Fibroblast of skin of abdomen (primary cell): Measurements from ENCODE around the gene AKT2.

Experiments used
- DNase-seq: peaks from one replicate; pipeline ENCODE4 v3.0.0-alpha.2; 2013

Gene AKT2

DNA sequence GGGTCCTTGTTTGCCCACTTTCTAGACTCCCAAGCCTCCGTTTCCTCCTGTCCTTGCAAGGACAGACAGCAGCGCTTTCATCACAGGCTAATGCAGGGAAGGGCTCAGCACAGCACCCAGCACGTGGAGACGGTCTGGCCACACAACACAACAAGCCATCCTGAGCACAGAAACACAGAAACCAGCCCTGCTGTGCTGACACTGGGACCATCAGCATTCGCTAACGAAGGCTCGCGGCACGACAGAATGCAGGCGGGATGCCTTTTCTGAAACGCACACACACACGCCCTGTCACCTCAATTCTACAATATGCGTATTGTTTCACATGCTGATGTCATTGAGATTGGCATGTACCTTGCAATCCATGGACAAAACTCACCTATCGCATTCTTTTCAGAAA lies 12.9 kb downstream of the AKT2 start:
- no peak for DNase-seq

DNA sequence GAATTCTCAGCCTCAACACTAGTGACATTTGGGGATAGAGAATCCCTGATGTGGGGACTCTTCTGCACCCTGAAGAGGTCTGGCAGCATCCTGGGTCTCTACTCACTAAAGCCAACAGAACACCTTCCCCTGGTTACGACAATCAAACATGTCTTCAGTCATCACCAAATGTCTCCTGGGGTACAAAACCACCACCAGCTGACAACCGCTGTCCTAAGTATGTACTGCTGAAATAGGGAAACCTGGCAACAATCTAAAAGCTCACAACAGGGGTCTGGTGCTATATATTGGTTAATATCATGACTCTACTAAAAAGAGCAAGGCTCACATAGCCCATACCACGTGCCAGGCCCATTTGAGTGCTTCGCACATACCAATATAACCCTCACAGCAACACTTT lies 13.4 kb downstream of the AKT2 start:
- no peak for DNase-seq

DNA sequence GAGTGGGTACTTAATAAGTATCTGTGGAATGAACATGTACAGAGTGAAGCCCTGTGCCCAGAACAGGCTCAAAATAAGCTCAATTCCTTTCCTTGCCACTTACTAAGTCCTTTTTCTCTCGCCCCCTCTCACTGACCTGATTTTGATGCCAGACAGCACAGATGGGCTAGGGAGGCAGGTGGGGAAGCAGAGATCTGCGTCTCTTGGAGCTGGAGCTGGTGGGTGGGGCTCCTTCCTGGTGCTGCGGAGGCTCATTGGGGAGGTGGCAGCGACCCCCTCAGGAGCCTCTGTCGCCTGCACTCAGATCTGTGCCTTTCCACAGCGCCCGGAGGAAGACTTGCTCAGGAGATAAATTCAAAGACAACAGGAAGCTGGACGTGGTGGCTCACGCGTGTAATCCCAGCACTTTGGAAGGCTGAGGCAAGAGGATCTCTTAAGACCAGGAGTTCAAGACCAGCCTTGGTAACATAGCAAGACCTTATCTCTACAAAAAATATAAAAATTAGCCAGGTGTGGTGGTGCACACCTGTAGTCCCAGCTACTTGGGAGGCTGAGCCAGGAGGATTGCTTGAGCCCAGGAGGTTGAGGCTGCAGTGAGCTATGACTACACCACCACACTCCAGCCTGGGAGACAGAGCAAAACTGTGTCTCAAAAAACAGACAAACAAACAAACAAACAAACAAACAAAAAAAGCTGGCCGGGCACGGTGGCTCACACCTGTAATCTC lies 14.6 kb downstream of the AKT2 start:
- no peak for DNase-seq

DNA sequence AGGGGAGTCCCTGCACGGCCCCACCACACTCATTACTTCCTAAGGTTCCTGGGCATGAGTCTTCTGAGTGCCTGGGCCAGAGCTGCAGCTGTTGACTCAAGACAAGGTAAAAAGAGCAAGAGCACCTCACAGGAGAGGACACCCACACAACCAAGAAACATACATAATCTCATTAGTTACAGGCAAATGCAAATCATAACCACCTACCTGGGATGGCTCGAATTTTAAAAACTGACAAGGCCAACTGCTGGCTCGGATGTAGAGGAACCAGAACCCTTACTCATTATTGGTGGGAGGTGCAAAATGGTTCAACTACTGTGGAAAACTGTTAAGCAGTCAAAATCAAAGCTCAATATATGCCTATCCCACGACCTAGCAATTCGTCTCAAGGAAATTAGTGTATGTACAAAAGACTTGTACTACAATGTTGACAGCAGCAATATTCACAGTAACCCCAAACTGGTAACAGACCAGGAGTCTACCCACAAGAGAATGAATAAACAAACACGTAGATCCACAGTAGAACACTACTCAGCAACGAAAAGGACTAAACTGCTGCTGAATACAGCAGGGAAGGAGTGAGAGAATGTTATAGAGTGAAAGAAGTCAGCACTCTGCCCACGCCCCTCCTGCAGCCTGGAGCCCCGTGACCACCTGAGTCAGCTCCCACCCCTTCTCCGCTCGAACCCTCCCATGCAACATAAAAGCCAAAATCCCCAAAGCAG lies 15.8 kb downstream of the AKT2 start:
- no peak for DNase-seq

DNA sequence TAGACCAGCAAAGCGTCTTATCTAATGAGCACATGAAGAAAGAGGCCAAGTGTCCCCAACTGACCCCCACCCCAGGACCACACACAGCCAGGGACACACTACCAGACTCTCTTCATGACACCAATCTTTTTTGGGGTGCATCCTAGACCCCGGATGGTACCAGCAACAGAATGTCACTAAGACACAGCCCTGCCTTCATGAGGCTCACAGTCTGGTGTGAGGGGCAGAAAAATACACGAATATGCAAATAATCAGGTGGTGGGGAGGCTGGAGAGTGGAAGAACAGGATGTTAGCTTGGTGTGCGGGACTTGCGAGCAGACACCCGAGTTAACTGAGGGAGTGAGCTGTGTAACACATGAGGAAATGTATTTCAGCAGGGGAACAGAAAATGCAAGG lies 17.5 kb downstream of the AKT2 start:
- DNase-seq: no peak

DNA sequence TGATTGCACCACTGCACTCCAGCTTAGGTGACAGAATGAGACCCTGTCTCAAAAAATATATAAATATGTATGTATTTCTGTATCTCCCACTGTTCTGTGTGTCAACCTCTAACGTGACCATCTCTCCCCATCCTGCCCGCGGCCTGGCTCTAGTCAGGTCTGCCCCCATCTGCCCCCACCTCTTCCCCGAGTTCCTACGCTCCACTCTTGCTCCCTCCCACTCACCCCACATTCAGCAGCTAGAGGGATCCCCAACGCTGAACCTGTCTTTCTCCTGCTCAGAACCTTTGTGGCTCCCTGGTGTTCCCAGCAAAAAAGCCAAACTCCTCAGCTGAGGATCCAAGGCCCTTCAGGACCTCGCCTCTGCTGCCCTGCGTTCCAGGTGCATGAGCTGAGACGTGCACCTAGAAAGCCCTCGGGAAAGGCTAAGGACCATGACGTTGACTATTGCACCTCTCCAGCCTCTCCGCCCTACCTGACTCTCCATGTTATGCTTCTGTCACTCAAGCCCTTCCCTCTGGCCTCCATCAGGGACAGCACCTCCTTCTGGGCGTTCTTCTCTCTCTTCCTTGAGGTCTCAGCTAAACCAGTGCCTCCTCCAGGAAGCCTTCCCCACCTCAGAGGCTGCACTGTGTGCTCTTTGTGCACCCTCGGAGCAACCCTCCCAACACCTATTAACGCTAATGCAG lies 18.1 kb downstream of the AKT2 start:
- DNase-seq: no peak

DNA sequence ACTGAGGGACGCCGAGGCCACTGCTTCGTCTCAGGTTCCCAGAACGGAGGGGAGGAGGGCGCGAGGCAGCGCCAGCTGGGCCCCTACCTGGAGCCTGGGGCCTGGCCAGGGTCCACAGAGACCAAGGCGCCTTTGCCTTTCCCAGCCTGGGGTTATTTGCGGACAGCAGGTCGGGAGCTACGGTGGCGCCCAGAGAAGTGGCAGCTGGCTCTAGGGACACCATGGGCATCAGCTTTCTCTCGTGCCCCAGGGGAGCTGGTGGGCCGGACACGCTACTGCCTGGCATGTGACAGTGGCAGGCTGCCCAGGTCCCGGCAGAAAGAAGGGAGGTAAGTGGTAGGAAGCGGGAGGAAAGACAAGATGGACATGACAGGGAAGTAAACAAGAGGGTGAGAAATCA lies 19.0 kb downstream of the AKT2 start:
- no peak for DNase-seq

DNA sequence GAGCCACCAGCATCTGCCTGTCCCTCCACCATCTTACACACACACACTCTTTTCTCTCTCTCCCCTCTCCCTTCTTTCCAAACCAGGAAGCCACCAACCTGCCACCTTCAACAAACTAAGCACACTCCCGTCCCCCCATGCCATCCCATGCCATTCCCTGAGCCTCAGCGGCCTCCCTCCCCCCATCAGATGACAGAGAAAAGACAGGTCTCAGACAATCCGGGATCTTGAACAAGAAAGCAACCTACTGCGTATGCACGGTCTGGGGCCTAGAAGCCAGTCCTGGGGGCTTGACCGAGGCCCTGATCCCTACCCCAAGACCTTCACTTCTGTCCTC lies 19.4 kb downstream of the AKT2 start:
- DNase-seq: no peak

DNA sequence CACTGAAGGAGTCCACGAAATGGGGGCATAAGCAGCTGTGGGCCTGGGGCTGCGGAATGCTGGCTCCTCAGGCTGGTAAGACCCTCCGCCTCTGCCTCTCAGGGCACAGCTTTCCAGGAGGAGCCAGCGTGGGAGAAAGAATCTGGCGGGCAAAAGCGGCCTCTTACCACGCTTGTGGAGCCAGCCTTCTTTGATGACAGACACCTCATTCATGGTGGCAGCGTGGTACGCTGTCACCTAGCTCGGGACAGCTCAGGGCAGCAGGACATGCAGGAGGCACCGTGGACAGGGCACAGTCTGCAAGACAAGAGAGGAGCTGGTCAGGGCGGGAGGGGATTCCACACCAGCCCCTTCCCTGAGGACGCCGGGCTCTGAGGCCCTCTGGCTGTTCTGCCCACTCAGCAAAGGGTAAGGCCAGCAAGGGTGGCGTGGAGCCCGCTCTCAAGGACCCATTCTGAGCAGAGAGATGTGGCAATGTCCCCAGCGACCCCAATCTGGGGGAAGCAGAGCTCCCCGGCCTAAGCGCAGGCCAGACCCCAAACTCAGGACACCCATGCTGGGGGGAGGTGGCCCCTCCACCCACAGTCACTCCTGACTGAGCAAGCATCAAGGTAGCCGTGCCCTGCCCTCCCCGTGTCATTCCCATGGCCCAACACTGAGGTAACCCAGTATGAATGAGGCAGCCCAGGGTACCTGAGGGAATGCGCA lies 19.9 kb downstream of the AKT2 start:
- no peak for DNase-seq

DNA sequence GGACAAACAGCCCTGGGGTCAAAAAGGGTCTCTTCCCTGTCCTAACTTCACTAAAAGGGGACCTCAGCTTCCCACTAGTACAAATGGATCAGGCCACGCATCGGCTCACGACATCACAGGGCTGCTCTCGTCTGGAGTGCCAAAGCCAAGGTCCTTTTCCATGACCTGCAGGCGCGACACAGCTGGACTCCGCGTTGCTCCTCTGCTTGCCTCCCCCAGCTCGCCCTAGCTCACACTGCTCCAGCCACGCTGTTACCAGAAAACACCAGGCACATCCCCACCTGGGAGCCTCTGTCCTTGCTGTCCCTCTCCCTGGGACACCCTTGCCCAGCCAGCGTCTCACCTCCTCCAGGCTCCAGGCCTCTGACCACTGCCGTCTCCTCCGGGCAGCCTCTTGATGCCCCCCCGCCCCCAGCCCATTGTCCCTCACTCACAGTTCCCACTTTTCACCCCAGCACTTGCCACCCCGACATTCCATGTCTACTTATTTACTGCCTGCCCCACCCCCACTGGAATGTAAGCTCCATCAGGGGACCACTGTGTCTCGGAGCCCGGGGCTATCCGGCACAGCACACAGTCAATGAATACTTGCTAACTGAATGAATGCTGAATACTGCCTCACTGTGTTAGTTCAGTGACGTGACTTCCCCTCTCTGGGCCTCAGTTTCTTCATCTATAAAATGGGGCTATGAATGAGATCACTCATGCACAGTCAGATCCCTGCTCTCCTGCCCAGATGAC lies 20.7 kb downstream of the AKT2 start:
- no peak for DNase-seq

DNA sequence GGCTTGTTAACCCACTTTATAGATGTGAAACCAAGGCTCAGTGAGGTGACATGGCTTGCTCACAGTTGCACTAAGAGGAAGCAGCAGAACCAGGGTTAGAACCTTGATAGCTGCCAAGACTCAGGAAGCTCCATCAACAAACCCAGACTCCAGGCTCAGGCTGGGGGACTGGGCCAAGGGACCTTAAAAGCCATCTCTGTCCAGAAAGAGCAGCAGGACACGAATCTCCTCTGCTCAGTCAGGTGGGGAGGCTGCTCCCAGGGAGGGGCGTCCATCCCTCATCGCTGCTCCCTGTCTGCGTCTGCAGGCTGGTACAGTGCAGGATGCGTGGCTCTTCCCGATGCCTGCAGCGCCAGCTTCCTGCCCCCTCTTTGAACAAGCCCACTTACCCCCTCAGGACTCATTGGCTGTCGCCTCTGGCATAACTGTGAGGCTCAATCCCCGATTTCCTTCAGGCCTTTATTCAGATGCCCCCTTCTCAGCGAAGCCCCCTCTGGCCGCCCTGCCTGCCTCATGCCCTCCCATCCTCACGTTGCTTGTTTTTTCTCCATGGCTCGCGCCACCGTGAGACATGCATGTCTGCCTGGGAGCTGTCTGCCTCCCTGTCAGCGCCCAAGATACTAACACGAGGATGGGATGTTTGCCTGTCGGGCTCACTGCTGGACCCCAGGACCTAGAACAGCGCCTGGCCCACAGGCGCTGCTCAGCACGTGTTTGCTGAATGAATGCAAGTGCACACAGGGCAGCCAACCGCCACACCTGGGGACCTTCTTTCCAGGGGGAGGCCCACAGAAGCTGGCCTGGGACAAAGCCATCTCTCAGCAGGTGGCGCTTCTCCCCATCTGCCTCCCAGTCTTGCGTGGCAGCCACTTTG lies 21.5 kb downstream of the AKT2 start:
- DNase-seq: no peak

DNA sequence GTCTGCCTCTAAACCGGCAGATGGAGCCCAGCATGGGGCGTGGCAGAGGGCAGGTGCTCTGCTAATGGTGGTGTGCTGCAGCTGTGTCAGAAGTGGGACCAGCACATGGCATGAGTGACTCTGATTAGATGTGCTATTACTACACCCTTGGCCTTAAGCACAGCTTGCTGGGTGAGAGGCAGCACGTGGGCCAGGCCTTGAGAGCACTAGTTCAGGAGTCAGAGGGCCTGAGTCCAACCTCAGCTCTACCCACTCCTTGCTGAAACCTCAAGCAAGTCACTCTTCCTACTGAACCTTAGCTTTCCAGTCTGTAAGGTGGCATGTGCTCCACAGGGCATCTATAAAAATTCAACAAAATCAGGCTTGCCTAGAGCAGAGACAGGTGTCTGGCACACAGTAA lies 22.7 kb downstream of the AKT2 start:
- DNase-seq: no peak

DNA sequence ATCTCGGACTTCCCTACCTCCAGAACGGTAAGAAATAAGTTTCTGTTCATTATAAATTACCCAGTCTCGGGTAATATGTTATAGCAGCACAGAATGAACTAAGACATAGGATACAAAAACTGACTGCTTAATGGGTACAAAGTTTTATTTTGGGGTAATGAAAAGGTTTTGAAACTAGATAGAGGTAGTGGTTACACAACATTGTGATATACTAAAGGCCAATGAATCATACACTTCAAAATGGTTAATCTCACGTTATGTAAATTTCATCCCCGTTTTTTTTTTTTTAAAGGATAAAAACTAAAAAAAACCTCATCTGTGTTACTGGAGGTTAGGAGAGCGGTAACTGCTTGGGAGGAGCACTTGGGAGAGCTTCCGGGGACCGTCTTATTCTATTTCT lies 23.5 kb downstream of the AKT2 start:
- DNase-seq: no peak

DNA sequence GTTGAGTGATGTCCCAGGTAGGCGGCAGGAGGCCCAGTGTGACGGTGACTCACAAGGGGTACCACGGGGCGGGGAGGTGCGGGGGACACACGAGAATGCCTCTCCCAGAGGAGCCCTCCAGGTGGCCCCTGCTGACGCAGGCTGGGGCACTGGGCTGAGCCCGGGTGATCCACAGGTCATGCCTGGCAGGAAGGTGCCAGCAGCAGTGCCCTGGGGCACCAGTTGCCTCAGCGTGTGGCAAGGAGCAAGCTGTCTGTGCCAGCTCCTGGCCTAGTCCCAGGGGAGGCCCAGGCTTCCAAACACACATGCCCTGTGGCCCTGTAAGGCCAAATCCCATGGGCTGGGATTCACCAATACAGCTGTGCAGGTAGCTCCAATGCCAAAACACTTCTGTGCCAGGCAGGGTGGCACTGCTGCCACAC lies 28.0 kb downstream of the AKT2 start:
- no peak for DNase-seq

DNA sequence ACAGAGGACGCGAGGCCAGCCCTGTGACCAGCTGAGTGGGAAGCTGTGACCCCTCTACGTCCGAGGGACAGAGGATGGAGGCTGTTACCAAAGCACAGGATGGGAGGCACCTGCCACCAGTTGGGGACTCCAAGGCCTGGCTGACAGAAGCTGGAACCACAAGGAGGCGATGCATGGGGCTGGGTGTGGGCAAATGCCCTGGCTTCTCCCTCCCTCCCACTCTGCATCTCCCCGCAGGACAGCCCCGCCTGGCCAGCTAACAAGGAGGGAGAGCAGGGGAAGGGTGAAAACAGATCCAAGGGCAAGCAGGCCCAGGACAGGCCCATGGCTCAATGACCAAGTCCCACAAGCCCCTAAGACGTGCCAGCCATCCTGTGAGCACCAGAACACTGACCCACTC lies 28.6 kb downstream of the AKT2 start:
- DNase-seq: no peak

DNA sequence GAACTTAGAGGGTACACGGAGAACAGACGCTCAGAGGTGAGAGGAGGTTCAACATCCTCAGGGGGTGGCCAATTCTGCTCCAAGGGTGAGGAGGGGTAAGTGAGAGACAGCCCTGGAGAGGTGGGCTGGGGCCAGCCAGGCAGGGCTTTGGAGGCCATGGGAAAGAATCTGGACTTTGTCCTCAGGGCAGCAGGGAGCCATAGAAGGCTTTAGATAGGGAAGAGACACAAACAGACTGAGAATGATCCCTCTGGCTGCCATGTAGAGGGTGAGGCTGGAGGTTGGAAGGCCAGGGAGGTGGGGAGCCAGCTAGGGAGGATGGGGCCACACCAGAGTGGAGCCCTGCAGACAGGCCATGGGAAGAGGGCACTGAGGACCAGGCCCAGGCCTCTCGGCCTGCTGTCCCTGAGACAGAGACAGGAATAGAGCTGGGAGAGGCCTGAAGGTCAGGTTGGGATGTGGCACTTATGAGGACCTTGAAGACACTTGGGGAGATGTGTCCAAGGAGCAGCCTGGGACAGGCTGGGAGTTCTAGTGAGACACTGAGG lies 29.5 kb downstream of the AKT2 start:
- DNase-seq: no peak

DNA sequence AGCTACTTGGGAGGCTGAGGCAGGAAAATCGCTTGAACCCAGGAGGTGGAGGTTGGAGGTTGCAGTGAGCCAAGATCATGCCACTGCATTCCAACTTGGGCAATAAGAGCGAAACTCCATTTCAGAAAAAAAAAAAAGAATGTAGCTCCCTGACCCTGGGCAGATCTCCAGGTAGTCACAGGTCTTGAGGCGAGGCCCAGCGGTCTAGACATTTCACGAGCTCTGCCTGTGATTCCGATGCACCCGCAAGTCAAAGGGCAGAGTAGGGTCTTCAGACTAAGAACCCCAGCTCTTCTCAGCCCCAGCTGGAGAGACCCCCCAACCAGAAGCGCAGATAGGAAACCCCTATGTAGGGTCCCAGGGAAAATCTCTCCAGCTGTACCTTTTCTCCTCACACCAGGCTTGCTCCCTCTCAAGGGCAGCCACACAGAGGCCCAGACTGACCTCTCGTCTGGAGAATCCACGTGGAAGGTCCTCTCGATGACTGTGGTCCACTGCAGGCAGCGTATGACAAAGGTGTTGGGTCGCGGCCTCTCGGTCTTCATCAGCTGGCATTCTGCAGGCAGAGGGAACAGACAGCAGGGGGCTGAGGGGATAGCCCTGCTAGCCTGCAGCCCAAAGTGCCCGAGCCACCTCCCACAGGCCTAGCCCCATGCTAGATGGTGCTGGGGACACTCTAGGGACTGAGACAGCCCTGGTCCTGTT lies 30.3 kb downstream of the AKT2 start:
- no peak for DNase-seq

DNA sequence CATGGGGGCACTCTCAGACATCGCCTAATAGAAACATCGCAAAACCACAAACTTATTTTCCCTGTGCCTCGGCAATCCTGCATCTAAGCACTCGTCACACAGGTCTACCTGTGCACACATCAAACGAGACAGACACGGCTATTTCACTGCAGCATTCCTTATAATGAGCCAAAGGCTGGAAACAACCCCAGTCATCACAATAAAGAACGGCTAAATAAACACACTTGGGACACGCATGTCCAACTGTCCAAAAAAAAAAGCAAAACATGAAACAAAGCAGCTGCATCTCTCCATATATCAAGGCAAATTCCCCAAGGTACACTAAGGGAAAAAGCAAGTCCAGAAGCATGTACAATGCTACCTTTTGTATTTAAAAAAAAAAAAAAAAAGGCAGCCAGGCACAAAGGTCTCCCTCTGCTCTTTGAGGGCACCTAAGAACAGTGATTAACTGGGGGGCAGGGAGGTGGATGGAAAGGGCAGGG lies 31.5 kb downstream of the AKT2 start:
- no peak for DNase-seq

DNA sequence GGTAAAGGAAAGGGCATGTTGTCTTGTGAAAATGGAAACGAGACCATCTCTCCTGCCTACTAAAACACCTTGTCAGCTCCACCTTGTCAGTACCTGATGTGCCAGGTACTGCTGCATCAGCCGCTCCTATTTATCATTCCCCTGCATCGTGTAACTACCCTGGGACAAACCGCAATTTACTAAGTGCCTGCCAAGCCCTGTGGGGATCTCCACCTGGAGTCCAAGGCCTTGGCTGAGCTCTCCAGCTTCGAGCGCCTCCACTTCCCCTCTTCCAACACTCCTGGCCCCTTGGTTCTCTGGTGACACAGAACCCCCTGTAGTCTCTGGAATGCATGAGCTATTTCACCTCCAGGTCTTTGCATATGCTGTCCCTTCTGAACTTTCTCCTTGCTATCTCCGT lies 32.8 kb downstream of the AKT2 start:
- no peak for DNase-seq

DNA sequence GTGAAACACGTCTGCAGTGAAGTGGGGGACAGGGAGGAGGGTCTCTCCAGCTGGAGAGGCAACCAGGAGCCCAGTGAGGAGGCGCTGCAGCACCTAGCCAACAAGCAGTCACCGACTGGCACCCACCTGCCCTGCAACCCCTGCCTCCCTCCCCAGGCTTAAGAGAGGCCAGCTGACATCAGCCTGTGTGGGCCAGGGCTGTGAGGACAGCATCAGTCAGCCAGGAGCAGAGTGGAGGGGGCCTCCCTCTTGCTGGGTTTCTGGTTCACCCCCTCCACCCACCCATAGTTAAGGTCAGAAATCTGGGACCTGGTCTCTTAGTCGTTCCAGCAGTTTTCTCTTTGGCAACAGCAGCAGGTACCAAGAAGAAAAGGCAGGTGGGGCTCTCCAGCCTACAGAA lies 33.2 kb downstream of the AKT2 start:
- DNase-seq: no peak

DNA sequence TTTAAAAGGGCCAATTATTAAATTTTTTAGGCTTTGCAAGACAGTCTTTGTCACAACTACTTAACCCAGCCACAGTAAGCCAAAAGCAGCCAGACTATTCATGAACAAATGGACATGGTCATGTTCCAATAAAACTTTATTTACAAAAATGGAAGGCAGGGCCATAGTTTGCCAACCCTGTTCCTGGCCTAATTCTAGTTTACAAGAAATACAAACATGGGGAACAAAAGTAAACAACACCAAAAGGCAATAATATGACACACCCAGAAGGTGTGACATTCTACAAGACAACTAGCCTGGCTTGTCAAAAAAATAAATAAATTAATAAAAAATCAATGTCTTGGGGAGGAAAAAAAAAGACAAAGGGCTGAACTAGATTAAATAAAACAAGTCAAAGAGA lies 33.9 kb downstream of the AKT2 start:
- DNase-seq: no peak
